Measurements from ENCODE around the gene SLC30A7.

DNA sequence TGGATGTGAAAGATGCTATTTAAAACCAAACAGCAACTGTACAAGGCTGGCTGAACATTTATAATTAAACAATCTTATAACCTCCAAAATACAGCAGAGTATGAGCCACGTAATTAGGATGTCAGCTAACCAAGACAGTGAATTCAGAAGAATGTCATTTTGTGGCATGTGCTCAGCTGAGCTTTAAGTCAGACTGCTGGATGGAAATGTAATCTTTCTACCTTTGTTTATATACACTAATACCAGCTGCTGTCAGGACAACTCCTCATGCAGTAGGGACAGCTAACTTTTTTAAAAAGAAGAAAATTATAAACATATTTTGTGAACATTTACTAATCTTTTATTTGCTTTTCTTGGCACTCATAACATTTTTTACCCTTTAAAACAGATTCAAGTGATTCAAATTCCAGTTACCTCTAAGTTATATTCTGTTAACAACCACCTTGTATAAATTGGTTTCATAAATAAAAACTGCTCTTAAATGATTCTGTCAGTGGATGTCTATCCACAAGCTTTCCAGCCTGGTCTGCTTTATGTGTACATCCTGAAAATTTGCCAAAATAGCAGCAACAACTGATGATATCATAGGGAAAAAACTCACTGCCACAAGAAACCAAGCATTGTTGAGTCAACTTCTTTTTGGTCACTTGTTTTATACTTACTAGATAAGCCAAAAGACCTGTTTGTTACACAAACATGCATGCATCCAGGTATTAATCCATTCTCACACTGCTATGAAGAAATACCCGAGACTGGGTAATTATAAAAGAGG, 93.6 kb downstream of the SLC30A7 start:
- TF ChIP-seq CTCF (IDR thresholded peaks at IDR 0.05; ENCODE audit: low read depth, low read length, poor library complexity, severe bottlenecking) = no peak
- no peak for TF ChIP-seq EZH2phosphoT487 (IDR thresholded peaks at IDR 0.05; ENCODE audit: borderline replicate concordance, low read length)

All from DOHH2 (cell line).